SHP77 (cell line): ENCODE data around the gene ADORA2A.

Experiments
- DNase-seq, 2 experiments: peaks; one replicate each; lab custom pipeline; 2025; lab: John Stamatoyannopoulos, UW

Gene ADORA2A

GRCh38 chr22:24433001-24433827 is 5.8 kb downstream of the ADORA2A start:
- no peak for DNase-seq

- DNase-seq, result no peak
Measured at GRCh38 chr22:24433828-24434470, 6.5 kb downstream of the ADORA2A start.

- no peak for DNase-seq
Measured at GRCh38 chr22:24434471-24435322, 7.3 kb downstream of the ADORA2A start.

- no peak for DNase-seq
Measured at GRCh38 chr22:24435323-24435645, 7.9 kb downstream of the ADORA2A start.

- no peak for DNase-seq
Measured at GRCh38 chr22:24435861-24436371, 8.5 kb downstream of the ADORA2A start.

- no peak for DNase-seq
Measured at GRCh38 chr22:24436553-24436952, 9.2 kb downstream of the ADORA2A start.

- no peak for DNase-seq
Measured at GRCh38 chr22:24437091-24437490, 9.7 kb downstream of the ADORA2A start.

GRCh38 chr22:24437741-24438328 is 10.4 kb downstream of the ADORA2A start:
- DNase-seq, result no peak

GRCh38 chr22:24440270-24440717 is 12.9 kb downstream of the ADORA2A start:
- no peak for DNase-seq

GRCh38 chr22:24440718-24441405 is 13.5 kb downstream of the ADORA2A start:
- DNase-seq, result no peak

GRCh38 chr22:24441406-24442351 is 14.3 kb downstream of the ADORA2A start:
- no peak for DNase-seq

- no peak for DNase-seq
Measured at GRCh38 chr22:24442352-24442744, 14.9 kb downstream of the ADORA2A start.

GRCh38 chr22:24443668-24444067 is 16.3 kb downstream of the ADORA2A start:
- no peak for DNase-seq

GRCh38 chr22:24444251-24444650 is 16.9 kb downstream of the ADORA2A start:
- DNase-seq, result no peak

GRCh38 chr22:24444729-24445466 is 17.5 kb downstream of the ADORA2A start:
- no peak for DNase-seq

- DNase-seq, result no peak
Measured at GRCh38 chr22:24445481-24446259, 18.3 kb downstream of the ADORA2A start.

GRCh38 chr22:24446260-24446611 is 18.8 kb downstream of the ADORA2A start:
- no peak for DNase-seq

GRCh38 chr22:24450610-24451009 is 23.2 kb downstream of the ADORA2A start:
- DNase-seq, result no peak

- no peak for DNase-seq
Measured at GRCh38 chr22:24451162-24451561, 23.8 kb downstream of the ADORA2A start.
